Measurements from ENCODE around the gene BICDL2. TPM values are rescaled to one million over a fixed set of nuclear protein-coding genes. Genes with fewer than 3 reads are reported as not detected.

Gene BICDL2
- total and polyA plus RNA-seq, 9 of the 15 experiments (the other 6 are each of a cell fraction or from before 2014, with no cell fraction given): 0.09 to 0.28 (median 0.09) TPM; not detected in 6

GRCh38 chr16:3014971-3015370 is 21.8 kb downstream of the BICDL2 start:
- intact Hi-C loops (cut with micrococcal nuclease) (no loop called here), in situ Hi-C loops (cut with MboI) (no loop called here)
- Histone ChIP-seq H4K20me1 (replicated peaks; ENCODE audit: control insufficient read depth, insufficient read depth, low read length) (no peaks in the 10 kb centered on the region), H3K27me3 (ENCODE audit: control insufficient read depth in 2 of 2, insufficient read depth in 2 of 2, low read length in 2 of 2) (no peaks in the 10 kb centered on the region), H3K36me3 (ENCODE audit: control insufficient read depth, insufficient read depth, low read length) (no peaks in the 10 kb centered on the region), H3K27ac (ENCODE audit: extremely low read depth, low read depth, low read length) (no peak overlapping the region), H3K4me1 (replicated peaks in 1 of 2; ENCODE audit: control insufficient read depth in 2 of 2, insufficient read depth in 2 of 2, low read length in 2 of 2) (peaks cover 24 to 83% of the 10 kb centered on the region in 2 experiments), H3K9me3 (replicated peaks; ENCODE audit: control insufficient read depth, insufficient read depth, low read depth, low read length) (no peaks in the 10 kb centered on the region), H3K4me3 (no peak overlapping the region), H3K9me1 (ENCODE audit: control insufficient read depth, insufficient read depth, low read length) (peaks cover 3% of the 10 kb centered on the region), H2AFZ (ENCODE audit: low read depth, low read length) (no peak overlapping the region), H3K79me2 (ENCODE audit: control insufficient read depth, insufficient read depth, low read length) (no peaks in the 10 kb centered on the region), H3K9ac (ENCODE audit: insufficient read depth in 1 of 2, low read depth in 2 of 2, low read length in 2 of 2) (peak overlapping the region in 1 of 2 experiments; percentile 4; a peak in 1 of 4 replicates), H3K4me2 (ENCODE audit: insufficient read depth, low read length) (no peak overlapping the region)
- ChIA-PET CTCF (ENCODE audit: low intra/inter-chr PET ratio) (no interaction called here), POLR2A (interaction anchor here (0.9 kb wide), 1 partner anchor 21 kb away, joined by 3 read pairs; no protein-coding TSS in a partner anchor)
- FAIRE-seq: no peak
- TF ChIP-seq ZNF589 (CRISPR knock-in tag; IDR thresholded peaks at IDR 0.05; ENCODE audit: low read depth) (no peak), ZNF174 (CRISPR knock-in tag; IDR thresholded peaks at IDR 0.05) (no peak), HSF4 (CRISPR knock-in tag; IDR thresholded peaks at IDR 0.05; ENCODE audit: borderline replicate concordance) (no peak), ZNF431 (CRISPR knock-in tag; IDR thresholded peaks at IDR 0.05) (no peak)
- no peak for ATAC-seq
- WGBS (ENCODE audit: insufficient coverage, low coverage, missing lambda C conversion rate): 82% methylated on average over 6 of the region's 6 CpGs
- no peak for DNase-seq (ENCODE audit: extremely low read depth in 1 of 4, low spot score in 3 of 4)
- BruUV-seq (replicated peaks): no TSS peak

GRCh38 chr16:3013998-3014690 is 22.6 kb downstream of the BICDL2 start:
- H3K27me3 ChIP-seq (ENCODE audit: control insufficient read depth in 2 of 2, insufficient read depth in 2 of 2, low read length in 2 of 2): no peaks in the 10 kb centered on the region
- H3K27ac ChIP-seq (ENCODE audit: extremely low read depth, low read depth, low read length): no peak overlapping the region
- FAIRE-seq: no peak
- H3K9me3 ChIP-seq (replicated peaks; ENCODE audit: control insufficient read depth, insufficient read depth, low read depth, low read length): no peaks in the 10 kb centered on the region
- H3K79me2 ChIP-seq (ENCODE audit: control insufficient read depth, insufficient read depth, low read length): no peaks in the 10 kb centered on the region
- peaks cover 29 to 82% of the 10 kb centered on the region in 2 experiments for H3K4me1 ChIP-seq (replicated peaks in 1 of 2; ENCODE audit: control insufficient read depth in 2 of 2, insufficient read depth in 2 of 2, low read length in 2 of 2)
- TF ChIP-seq RBBP5 (IDR thresholded peaks at IDR 0.05; ENCODE audit: borderline replicate concordance, insufficient read depth, low read length, poor library complexity, severe bottlenecking): no peak
- ATAC-seq: no peak
- peak overlapping the region in 1 of 2 experiments; percentile 73; a peak in 2 of 4 replicates for H3K9ac ChIP-seq (ENCODE audit: insufficient read depth in 1 of 2, low read depth in 2 of 2, low read length in 2 of 2)
- in situ Hi-C loops (cut with MboI): no loop called here
- peaks cover 3% of the 10 kb centered on the region for H3K9me1 ChIP-seq (ENCODE audit: control insufficient read depth, insufficient read depth, low read length)
- 71% methylated on average over 11 of the region's 12 CpGs for WGBS (ENCODE audit: insufficient coverage, low coverage, missing lambda C conversion rate)
- BruUV-seq (replicated peaks): no TSS peak
- ChIA-PET CTCF (ENCODE audit: low intra/inter-chr PET ratio) (no interaction called here), POLR2A (interaction anchor here (0.6 to 0.9 kb wide), 3 partner anchors 9 to 129 kb away, joined by 3 read pairs; no protein-coding TSS in a partner anchor)
- no peak overlapping the region for H2AFZ ChIP-seq (ENCODE audit: low read depth, low read length)
- H3K4me2 ChIP-seq (ENCODE audit: insufficient read depth, low read length): no peak overlapping the region
- no peak overlapping the region for H3K4me3 ChIP-seq
- no peak for DNase-seq (ENCODE audit: extremely low read depth in 1 of 4, low spot score in 3 of 4)
- no peaks in the 10 kb centered on the region for H3K36me3 ChIP-seq (ENCODE audit: control insufficient read depth, insufficient read depth, low read length)
- no peaks in the 10 kb centered on the region for H4K20me1 ChIP-seq (replicated peaks; ENCODE audit: control insufficient read depth, insufficient read depth, low read length)
- intact Hi-C loops (cut with micrococcal nuclease): no loop called here

All from K562 (cell line).